HL-60 (cell line): Measurements from ENCODE around the gene EIF2B4.

ENCODE experiments used
- POLR2AphosphoS5 ChIP-seq: IDR thresholded peaks from 2 replicates; pipeline ENCODE4 v1.6.1; 2012; ENCODE audit warnings: low read depth
- TF ChIP-seq, protein P1 (sequence below): IDR thresholded peaks from one replicate; pipeline ENCODE4 v1.5.1; 2011; ENCODE audit warnings: low read length, control low read depth, inconsistent platforms; ENCODE audit not compliant: insufficient read depth
- TF ChIP-seq, protein P2 (sequence below): IDR thresholded peaks from 2 replicates; pipeline ENCODE4 v1.6.1; 2012; ENCODE audit warnings: low read depth; ENCODE audit not compliant: insufficient replicate concordance

DNA sequence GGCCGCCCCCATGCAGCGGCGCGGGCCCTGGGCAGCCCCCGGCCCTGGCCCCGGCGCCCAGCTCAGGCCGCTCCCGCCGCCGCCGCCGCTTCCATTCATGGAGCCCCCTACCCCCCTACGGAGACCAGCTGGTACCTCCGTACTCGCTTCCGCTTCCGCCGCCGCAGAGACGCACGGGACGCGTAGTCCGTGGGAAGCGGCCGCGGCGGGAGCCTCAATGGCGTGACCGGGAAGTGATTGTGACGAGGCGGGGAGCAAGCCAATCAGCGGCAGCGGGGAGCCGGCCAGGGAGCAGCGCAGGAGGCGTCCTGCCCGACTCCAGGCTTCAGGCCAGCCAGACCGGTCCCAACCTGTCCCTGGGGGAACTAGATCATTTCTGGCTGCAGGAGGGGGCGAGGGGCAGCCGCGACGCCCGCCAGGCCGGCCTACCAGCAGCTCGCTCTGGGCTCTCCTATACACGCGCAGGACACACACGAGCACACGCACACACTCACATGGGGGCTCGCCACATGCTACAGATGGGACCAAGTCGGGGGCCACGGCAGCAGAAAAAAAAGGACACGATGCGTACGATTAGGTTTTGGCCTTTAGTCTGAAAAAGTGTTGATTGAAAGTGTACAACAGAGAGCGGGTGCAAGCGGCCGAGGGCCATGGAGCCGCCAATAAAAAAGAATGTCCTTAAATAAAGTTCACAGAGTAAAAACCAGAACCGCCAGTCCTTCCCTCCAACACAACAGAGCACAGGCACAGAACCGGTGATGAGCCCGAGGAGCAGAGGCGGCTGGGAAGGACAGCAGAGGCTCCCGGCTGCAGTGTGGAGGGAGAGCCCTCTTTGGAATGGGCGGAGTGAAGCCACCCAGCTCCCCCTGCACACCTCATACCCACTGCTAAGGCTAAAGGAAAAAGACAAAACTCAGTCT, 10.7 kb upstream of the EIF2B4 start, which contains the start of gene ZNF513:
- TF ChIP-seq, protein P1, sequence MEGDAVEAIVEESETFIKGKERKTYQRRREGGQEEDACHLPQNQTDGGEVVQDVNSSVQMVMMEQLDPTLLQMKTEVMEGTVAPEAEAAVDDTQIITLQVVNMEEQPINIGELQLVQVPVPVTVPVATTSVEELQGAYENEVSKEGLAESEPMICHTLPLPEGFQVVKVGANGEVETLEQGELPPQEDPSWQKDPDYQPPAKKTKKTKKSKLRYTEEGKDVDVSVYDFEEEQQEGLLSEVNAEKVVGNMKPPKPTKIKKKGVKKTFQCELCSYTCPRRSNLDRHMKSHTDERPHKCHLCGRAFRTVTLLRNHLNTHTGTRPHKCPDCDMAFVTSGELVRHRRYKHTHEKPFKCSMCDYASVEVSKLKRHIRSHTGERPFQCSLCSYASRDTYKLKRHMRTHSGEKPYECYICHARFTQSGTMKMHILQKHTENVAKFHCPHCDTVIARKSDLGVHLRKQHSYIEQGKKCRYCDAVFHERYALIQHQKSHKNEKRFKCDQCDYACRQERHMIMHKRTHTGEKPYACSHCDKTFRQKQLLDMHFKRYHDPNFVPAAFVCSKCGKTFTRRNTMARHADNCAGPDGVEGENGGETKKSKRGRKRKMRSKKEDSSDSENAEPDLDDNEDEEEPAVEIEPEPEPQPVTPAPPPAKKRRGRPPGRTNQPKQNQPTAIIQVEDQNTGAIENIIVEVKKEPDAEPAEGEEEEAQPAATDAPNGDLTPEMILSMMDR: no peak
- TF ChIP-seq, protein P2, sequence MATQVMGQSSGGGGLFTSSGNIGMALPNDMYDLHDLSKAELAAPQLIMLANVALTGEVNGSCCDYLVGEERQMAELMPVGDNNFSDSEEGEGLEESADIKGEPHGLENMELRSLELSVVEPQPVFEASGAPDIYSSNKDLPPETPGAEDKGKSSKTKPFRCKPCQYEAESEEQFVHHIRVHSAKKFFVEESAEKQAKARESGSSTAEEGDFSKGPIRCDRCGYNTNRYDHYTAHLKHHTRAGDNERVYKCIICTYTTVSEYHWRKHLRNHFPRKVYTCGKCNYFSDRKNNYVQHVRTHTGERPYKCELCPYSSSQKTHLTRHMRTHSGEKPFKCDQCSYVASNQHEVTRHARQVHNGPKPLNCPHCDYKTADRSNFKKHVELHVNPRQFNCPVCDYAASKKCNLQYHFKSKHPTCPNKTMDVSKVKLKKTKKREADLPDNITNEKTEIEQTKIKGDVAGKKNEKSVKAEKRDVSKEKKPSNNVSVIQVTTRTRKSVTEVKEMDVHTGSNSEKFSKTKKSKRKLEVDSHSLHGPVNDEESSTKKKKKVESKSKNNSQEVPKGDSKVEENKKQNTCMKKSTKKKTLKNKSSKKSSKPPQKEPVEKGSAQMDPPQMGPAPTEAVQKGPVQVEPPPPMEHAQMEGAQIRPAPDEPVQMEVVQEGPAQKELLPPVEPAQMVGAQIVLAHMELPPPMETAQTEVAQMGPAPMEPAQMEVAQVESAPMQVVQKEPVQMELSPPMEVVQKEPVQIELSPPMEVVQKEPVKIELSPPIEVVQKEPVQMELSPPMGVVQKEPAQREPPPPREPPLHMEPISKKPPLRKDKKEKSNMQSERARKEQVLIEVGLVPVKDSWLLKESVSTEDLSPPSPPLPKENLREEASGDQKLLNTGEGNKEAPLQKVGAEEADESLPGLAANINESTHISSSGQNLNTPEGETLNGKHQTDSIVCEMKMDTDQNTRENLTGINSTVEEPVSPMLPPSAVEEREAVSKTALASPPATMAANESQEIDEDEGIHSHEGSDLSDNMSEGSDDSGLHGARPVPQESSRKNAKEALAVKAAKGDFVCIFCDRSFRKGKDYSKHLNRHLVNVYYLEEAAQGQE: no peak
- peak; percentile 97 for TF ChIP-seq POLR2AphosphoS5
